Measurements from ENCODE around the gene PDE7B.

The PDE7B gene

DNA sequence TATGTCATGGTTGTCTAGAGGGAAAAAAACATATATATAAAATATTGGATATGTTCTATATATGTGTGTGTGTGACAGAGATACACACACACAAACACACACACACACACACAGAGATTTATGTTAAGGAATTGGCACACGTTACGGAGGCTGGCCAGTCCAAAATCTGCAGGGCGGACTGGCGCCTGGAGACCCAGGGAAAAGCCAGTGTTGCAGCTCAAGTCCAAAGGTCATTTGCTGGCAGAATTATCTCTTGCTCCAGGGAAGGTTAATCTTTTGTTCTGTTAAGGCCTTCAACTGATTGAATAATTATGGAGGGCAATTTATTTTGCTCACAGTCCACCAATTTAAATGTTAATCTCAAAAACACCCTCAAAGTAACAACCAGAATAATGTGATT, 37.5 kb upstream of the PDE7B start:
- Histone ChIP-seq H3K4me2 (ENCODE audit: low read depth, low read length, poor library complexity, severe bottlenecking) (no peak overlapping the region), H3K9ac (ENCODE audit: low read depth, low read length, poor library complexity, severe bottlenecking) (no peak overlapping the region), H3K4me1 (ENCODE audit: insufficient read depth, low read length, poor library complexity, severe bottlenecking) (no peaks in the 10 kb centered on the region), H3K36me3 (ENCODE audit: insufficient read depth, low read length) (no peaks in the 10 kb centered on the region), H4K20me1 (ENCODE audit: insufficient read depth, low read length, poor library complexity, severe bottlenecking) (no peaks in the 10 kb centered on the region), H3F3A (ENCODE audit: low read depth) (no peaks in the 10 kb centered on the region), H2AFZ (ENCODE audit: low read length) (no peak overlapping the region), H3K9me3 (ENCODE audit: insufficient read depth, low read depth, low read length) (no peaks in the 10 kb centered on the region), H3K79me2 (ENCODE audit: insufficient read depth, low read length) (no peaks in the 10 kb centered on the region), H3K27me3 (ENCODE audit: insufficient read depth, low read length, poor library complexity, severe bottlenecking) (no peaks in the 10 kb centered on the region), H3K4me3 (ENCODE audit: low read length, poor library complexity, severe bottlenecking) (no peak overlapping the region), H3K9me2 (replicated peaks; ENCODE audit: low read depth, low read length) (no peaks in the 10 kb centered on the region)
- TF ChIP-seq, protein P1, sequence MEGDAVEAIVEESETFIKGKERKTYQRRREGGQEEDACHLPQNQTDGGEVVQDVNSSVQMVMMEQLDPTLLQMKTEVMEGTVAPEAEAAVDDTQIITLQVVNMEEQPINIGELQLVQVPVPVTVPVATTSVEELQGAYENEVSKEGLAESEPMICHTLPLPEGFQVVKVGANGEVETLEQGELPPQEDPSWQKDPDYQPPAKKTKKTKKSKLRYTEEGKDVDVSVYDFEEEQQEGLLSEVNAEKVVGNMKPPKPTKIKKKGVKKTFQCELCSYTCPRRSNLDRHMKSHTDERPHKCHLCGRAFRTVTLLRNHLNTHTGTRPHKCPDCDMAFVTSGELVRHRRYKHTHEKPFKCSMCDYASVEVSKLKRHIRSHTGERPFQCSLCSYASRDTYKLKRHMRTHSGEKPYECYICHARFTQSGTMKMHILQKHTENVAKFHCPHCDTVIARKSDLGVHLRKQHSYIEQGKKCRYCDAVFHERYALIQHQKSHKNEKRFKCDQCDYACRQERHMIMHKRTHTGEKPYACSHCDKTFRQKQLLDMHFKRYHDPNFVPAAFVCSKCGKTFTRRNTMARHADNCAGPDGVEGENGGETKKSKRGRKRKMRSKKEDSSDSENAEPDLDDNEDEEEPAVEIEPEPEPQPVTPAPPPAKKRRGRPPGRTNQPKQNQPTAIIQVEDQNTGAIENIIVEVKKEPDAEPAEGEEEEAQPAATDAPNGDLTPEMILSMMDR (conservative IDR thresholded peaks at IDR 0.05; ENCODE audit: low read length): no peak
- no peak for TF ChIP-seq EZH2phosphoT487 (IDR thresholded peaks at IDR 0.05; ENCODE audit: borderline replicate concordance)

GRCh38 chr6:135815216-135815615, 36.3 kb upstream of the PDE7B start:
- Histone ChIP-seq H3K9me3 (ENCODE audit: insufficient read depth, low read depth, low read length) (no peaks in the 10 kb centered on the region), H3K4me1 (ENCODE audit: insufficient read depth, low read length, poor library complexity, severe bottlenecking) (no peaks in the 10 kb centered on the region), H3K27me3 (ENCODE audit: insufficient read depth, low read length, poor library complexity, severe bottlenecking) (no peaks in the 10 kb centered on the region), H3K4me3 (ENCODE audit: low read length, poor library complexity, severe bottlenecking) (no peak overlapping the region), H3F3A (ENCODE audit: low read depth) (no peaks in the 10 kb centered on the region), H3K9ac (ENCODE audit: low read depth, low read length, poor library complexity, severe bottlenecking) (no peak overlapping the region), H3K4me2 (ENCODE audit: low read depth, low read length, poor library complexity, severe bottlenecking) (no peak overlapping the region), H3K9me2 (replicated peaks; ENCODE audit: low read depth, low read length) (no peaks in the 10 kb centered on the region), H3K79me2 (ENCODE audit: insufficient read depth, low read length) (no peaks in the 10 kb centered on the region), H3K36me3 (ENCODE audit: insufficient read depth, low read length) (no peaks in the 10 kb centered on the region), H4K20me1 (ENCODE audit: insufficient read depth, low read length, poor library complexity, severe bottlenecking) (no peaks in the 10 kb centered on the region), H2AFZ (ENCODE audit: low read length) (no peak overlapping the region)
- TF ChIP-seq, protein P1 (conservative IDR thresholded peaks at IDR 0.05; ENCODE audit: low read length): no peak
- no peak for TF ChIP-seq EZH2phosphoT487 (IDR thresholded peaks at IDR 0.05; ENCODE audit: borderline replicate concordance)

DNA sequence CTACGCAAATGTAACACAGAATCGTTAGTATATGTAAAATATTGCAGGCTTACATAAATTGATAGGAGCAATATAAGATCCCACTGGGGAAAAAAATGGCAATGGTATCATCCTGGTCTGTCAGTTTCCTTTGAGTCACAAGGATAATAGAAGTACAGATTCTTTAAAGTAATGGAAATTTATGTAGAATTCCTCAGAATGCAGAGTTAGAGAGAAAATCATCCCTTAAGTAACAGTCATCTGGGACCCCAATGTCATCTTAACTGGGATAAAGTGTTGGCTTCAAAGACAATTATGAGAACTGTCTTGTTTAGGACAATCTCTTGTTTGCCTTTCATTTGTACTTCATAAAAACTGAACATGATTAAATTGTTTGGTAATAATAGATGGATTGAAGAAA, 34.5 kb upstream of the PDE7B start:
- Histone ChIP-seq H3K9me2 (replicated peaks; ENCODE audit: low read depth, low read length) (no peaks in the 10 kb centered on the region), H2AFZ (ENCODE audit: low read length) (no peak overlapping the region), H3K4me2 (ENCODE audit: low read depth, low read length, poor library complexity, severe bottlenecking) (no peak overlapping the region), H3F3A (ENCODE audit: low read depth) (no peaks in the 10 kb centered on the region), H3K36me3 (ENCODE audit: insufficient read depth, low read length) (no peaks in the 10 kb centered on the region), H3K9me3 (ENCODE audit: insufficient read depth, low read depth, low read length) (no peaks in the 10 kb centered on the region), H4K20me1 (ENCODE audit: insufficient read depth, low read length, poor library complexity, severe bottlenecking) (no peaks in the 10 kb centered on the region), H3K79me2 (ENCODE audit: insufficient read depth, low read length) (no peaks in the 10 kb centered on the region), H3K4me3 (ENCODE audit: low read length, poor library complexity, severe bottlenecking) (no peak overlapping the region), H3K9ac (ENCODE audit: low read depth, low read length, poor library complexity, severe bottlenecking) (no peak overlapping the region), H3K4me1 (ENCODE audit: insufficient read depth, low read length, poor library complexity, severe bottlenecking) (no peaks in the 10 kb centered on the region), H3K27me3 (ENCODE audit: insufficient read depth, low read length, poor library complexity, severe bottlenecking) (no peaks in the 10 kb centered on the region)
- TF ChIP-seq, protein P1 (conservative IDR thresholded peaks at IDR 0.05; ENCODE audit: low read length): no peak
